Osteoblast (primary cell): ENCODE measurements around the gene OR52E8. TPM values are rescaled to one million over a fixed set of nuclear protein-coding genes. Genes with fewer than 3 reads are reported as not detected.

Source experiments
- DNase-seq: peaks from one replicate; pipeline ENCODE4 v3.0.0; 2011; ENCODE audit warnings: low spot score, mixed read lengths; ENCODE audit not compliant: insufficient read length; ENCODE audit errors: missing footprints
- H2AFZ ChIP-seq: 2 replicates; pipeline ENCODE4 v1.6.0; 2011; ENCODE audit warnings: mild to moderate bottlenecking, low read length
- H3K27ac ChIP-seq: 2 replicates; pipeline ENCODE4 v1.5.1; 2011; ENCODE audit warnings: mild to moderate bottlenecking, low read depth, low read length, moderate library complexity
- H3K27me3 ChIP-seq: 2 replicates; pipeline ENCODE4 v1.6.0; 2012; ENCODE audit warnings: mild to moderate bottlenecking, control low read depth, inconsistent platforms, low read length, moderate library complexity; ENCODE audit not compliant: insufficient read depth
- H3K36me3 ChIP-seq: 2 replicates; pipeline ENCODE4 v1.5.1; 2011; ENCODE audit warnings: mild to moderate bottlenecking, low read length, control low read depth, moderate library complexity; ENCODE audit not compliant: insufficient read depth
- H3K4me1 ChIP-seq: 2 replicates; pipeline ENCODE4 v1.5.1; 2011; ENCODE audit warnings: mild to moderate bottlenecking, low read length, control low read depth, moderate library complexity; ENCODE audit not compliant: insufficient read depth
- H3K4me2 ChIP-seq: 2 replicates; pipeline ENCODE4 v1.6.0; 2011; ENCODE audit warnings: mild to moderate bottlenecking, low read length; ENCODE audit not compliant: insufficient read depth
- H3K4me3 ChIP-seq: fragments of 200-600 bp; sonication (generic); 3 replicates; pipeline ENCODE4 v1.5.1; 2012; ENCODE audit warnings: mild to moderate bottlenecking, low read length, inconsistent platforms; ENCODE audit not compliant: insufficient read depth
- H3K79me2 ChIP-seq: 2 replicates; pipeline ENCODE4 v1.6.0; 2012; ENCODE audit warnings: mild to moderate bottlenecking, low read length, control low read depth, inconsistent platforms; ENCODE audit not compliant: insufficient read depth
- H3K9me3 ChIP-seq: 2 replicates; pipeline ENCODE4 v1.5.1; 2011; ENCODE audit warnings: low read depth, low read length, control low read depth
- H4K20me1 ChIP-seq: 2 replicates; pipeline ENCODE4 v1.6.0; 2012; ENCODE audit warnings: mild to moderate bottlenecking, low read length, control low read depth; ENCODE audit not compliant: insufficient read depth
- total RNA-seq: library from RNA; depleted of rRNA; stranded (reverse); fragments of >200 nt; gene quantifications from 2 replicates; pipeline ENCODE4 v1.2.3, GENCODE V29; 2012
- TF ChIP-seq, protein P1 (sequence below): IDR thresholded peaks from 2 replicates; pipeline ENCODE4 v1.5.1; 2011; ENCODE audit warnings: mild to moderate bottlenecking, low read depth, low read length, moderate library complexity; ENCODE audit errors: extremely low read depth

The OR52E8 gene
- total RNA-seq, 1 donor: 0.36 TPM

DNA sequence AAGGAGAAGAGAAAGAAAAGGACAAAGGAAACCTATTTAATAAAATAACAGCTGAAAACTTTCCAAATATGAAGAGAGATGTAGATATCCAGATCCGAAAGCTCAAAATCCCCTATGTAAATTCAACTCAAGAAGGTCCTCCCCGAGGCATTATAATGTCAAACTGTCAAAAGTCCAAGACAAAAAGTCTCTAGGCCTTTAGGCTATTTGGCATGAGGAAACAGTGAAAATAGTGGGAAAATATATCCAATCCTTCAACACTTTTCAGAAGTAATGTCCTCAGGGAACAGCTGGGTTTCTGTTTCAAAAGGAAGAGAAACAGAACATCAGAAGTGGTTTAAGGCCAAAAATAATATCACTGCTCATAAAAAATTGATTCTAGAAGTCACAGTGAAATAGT, 21.1 kb upstream of the OR52E8 start:
- Histone ChIP-seq H3K4me2 (no peak overlapping the region), H3K9me3 (no peaks in the 10 kb centered on the region), H2AFZ (no peak overlapping the region), H3K4me3 (no peak overlapping the region), H3K4me1 (no peaks in the 10 kb centered on the region), H3K27ac (no peak overlapping the region), H3K79me2 (no peaks in the 10 kb centered on the region), H3K27me3 (no peaks in the 10 kb centered on the region), H4K20me1 (no peaks in the 10 kb centered on the region), H3K36me3 (no peaks in the 10 kb centered on the region)
- no peak for DNase-seq
- TF ChIP-seq, protein P1, sequence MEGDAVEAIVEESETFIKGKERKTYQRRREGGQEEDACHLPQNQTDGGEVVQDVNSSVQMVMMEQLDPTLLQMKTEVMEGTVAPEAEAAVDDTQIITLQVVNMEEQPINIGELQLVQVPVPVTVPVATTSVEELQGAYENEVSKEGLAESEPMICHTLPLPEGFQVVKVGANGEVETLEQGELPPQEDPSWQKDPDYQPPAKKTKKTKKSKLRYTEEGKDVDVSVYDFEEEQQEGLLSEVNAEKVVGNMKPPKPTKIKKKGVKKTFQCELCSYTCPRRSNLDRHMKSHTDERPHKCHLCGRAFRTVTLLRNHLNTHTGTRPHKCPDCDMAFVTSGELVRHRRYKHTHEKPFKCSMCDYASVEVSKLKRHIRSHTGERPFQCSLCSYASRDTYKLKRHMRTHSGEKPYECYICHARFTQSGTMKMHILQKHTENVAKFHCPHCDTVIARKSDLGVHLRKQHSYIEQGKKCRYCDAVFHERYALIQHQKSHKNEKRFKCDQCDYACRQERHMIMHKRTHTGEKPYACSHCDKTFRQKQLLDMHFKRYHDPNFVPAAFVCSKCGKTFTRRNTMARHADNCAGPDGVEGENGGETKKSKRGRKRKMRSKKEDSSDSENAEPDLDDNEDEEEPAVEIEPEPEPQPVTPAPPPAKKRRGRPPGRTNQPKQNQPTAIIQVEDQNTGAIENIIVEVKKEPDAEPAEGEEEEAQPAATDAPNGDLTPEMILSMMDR: no peak

DNA sequence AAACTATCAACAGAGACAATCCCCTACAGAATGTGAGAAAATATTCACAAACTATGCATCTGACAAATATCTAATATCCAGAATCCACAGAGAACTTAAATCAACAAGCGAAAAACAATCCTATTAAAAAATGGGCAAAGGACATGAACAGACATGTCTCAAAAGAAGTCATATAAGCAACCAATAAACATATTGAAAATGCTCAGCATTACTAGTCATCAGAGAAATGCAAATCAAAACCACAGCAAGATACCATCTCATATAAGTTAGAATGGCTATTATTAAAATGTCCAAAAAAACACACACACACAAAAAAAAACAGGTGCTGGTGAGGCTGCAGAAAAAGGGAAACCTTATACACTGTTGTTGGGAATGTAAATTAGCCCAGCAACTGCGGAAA, 8.3 kb upstream of the OR52E8 start:
- Histone ChIP-seq H4K20me1 (no peaks in the 10 kb centered on the region), H3K4me2 (no peak overlapping the region), H3K36me3 (no peaks in the 10 kb centered on the region)

DNA sequence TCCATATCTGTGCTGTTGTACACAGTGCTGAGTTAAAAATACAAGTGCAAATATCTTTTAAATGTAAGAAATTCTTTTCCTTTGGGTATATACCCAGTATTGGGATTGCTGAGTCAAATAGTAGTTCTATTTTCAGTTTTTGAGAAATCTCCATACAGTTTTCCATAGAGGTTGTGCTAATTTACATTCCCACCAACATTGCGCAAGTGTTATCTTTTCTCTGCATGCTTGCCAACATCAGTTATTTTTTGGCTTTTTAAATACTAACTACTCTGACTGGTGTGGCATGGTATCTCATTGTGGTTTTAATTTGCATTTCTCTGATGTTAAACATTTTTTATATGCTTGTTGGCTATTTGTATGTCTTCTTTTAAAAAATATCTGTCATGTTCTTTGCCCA, 6.5 kb downstream of the OR52E8 start:
- no peak for DNase-seq
- TF ChIP-seq, protein P1: no peak
- Histone ChIP-seq H3K4me3 (no peak overlapping the region), H3K36me3 (no peaks in the 10 kb centered on the region), H3K4me1 (no peaks in the 10 kb centered on the region), H4K20me1 (no peaks in the 10 kb centered on the region), H2AFZ (no peak overlapping the region), H3K27ac (no peak overlapping the region), H3K9me3 (no peaks in the 10 kb centered on the region), H3K4me2 (no peak overlapping the region), H3K27me3 (no peaks in the 10 kb centered on the region), H3K79me2 (no peaks in the 10 kb centered on the region)

More for the DNA sequence above, 8.3 kb upstream of the OR52E8 start:
- Histone ChIP-seq H2AFZ (no peak overlapping the region), H3K27ac (no peak overlapping the region), H3K9me3 (no peaks in the 10 kb centered on the region), H3K4me1 (no peaks in the 10 kb centered on the region), H3K27me3 (no peaks in the 10 kb centered on the region), H3K79me2 (no peaks in the 10 kb centered on the region), H3K4me3 (no peak overlapping the region)
- TF ChIP-seq, protein P1: no peak
- DNase-seq: no peak

DNA sequence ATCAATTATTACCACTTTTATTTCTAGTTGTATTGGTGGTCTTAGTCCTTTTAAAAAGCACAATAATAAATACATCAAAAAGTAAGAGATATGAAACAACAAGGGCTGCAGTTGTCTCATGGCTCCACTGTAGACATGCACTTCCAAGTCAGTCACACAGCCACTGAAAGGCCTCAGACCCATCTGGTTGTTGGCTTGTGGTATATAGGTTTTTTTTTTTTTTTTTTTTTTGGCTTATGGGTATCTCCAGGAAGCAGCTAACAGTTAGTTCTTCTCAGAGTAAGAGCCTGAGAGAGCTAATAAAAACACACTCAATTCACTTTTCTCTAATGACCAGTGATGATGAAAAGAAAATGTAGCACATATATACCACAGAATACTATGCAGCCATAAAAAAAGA, 9.8 kb downstream of the OR52E8 start:
- TF ChIP-seq, protein P1: no peak
- Histone ChIP-seq H3K79me2 (no peaks in the 10 kb centered on the region), H3K27ac (no peak overlapping the region), H3K9me3 (no peaks in the 10 kb centered on the region), H3K4me2 (no peak overlapping the region), H4K20me1 (no peaks in the 10 kb centered on the region), H3K4me1 (no peaks in the 10 kb centered on the region), H3K27me3 (no peaks in the 10 kb centered on the region), H3K36me3 (no peaks in the 10 kb centered on the region), H2AFZ (no peak overlapping the region), H3K4me3 (no peak overlapping the region)
- DNase-seq: no peak
